HUDEP-2 (cell line): Measurements from ENCODE around the gene TLCD5.

Source experiments
- DNase-seq, 76 experiments: peaks; one replicate each; lab custom pipeline; 2025; ENCODE audit not compliant: unreplicated experiment in 76 of 76; lab: John Stamatoyannopoulos, UW

Gene TLCD5

DNA sequence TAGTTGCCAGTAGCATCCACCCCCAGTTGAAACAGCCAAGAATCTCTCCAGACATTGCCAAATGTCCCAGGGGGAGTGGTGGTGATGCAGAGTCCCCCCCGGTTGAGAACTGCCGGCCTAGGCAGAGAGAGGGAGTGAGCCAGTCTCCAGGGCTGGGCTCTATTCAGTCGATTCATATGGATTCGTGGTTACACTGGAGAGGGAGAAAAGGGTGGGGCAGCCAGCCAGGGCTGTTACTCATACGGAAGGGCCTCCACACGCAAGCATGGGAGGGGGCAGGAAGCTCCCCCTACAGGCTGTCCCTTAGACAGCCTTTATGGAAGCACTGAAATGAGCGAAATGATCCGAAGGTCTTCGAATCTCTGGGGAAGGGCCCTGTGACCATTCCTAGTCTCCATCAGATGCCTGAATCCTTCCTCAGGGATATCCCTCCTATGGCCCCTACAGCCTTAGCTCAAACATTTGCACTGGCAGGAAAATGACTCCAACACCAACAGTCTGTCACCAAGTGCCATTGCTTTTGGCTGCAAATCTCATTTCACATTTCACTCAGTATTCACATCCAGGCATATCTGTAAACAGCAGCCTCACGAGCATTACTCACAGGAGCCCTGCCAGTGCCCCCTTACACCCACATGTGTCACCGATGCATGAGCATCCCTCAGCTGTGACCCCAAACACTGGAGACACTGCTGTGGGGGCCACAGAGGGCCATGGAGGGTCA, 18.4 kb upstream of the TLCD5 start:
- DNase-seq, result no peak

DNA sequence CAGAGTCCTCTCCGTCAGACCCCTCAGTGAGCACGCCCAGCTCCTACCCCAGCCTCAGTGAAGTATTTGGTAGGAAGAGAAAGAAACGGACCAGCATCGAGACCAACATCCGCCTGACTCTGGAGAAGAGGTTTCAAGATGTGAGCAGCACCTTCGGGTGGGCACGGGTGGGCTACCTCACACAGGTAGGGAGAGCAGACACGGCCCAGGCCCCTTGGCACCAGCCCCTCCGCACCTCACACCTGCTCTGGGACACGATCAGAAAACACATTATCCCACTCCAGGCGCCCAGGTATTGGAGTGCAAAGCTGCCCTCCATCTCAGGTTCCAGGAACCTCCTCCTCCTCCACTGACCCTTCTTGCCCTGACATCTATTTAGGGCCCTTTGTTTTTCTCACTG, 17.6 kb upstream of the TLCD5 start:
- no peak for DNase-seq

- DNase-seq, result no peak
These were observed 17.0 kb upstream of the TLCD5 start for GRCh38 chr11:120308081-120308480.

- no peak for DNase-seq
These were observed 14.2 kb upstream of the TLCD5 start for GRCh38 chr11:120310870-120311269.

DNA sequence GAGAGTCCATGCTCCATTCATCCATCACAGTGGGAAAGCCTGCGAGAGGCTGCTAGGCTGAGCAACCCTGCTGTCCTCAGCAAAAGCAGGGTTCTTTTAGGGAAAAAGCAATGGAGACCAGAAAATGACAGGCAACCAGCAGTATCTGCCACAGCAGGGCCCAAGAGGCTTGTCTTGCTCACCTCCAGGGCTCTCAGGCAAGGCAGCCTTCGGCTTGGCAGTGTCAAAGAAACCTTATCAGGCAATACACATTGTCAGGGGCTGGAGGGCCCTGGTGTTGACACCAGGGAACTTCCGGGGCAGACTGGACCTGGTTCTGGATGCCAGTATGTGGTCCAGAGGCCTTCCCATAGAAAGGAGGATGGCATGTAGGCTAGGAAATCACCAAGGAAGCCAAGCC, 10.2 kb upstream of the TLCD5 start:
- DNase-seq, result peak in 10 of 76 experiments; percentile 5 to 38 (median 22)

- DNase-seq, result no peak
These were observed 8.0 kb upstream of the TLCD5 start for GRCh38 chr11:120316880-120317688.

- DNase-seq, result no peak
These were observed 7.2 kb upstream of the TLCD5 start for GRCh38 chr11:120317689-120318480.

- no peak for DNase-seq
These were observed 6.2 kb upstream of the TLCD5 start for GRCh38 chr11:120318906-120319305.

GRCh38 chr11:120326228-120326627, 1.1 kb downstream of the TLCD5 start:
- no peak for DNase-seq

DNA sequence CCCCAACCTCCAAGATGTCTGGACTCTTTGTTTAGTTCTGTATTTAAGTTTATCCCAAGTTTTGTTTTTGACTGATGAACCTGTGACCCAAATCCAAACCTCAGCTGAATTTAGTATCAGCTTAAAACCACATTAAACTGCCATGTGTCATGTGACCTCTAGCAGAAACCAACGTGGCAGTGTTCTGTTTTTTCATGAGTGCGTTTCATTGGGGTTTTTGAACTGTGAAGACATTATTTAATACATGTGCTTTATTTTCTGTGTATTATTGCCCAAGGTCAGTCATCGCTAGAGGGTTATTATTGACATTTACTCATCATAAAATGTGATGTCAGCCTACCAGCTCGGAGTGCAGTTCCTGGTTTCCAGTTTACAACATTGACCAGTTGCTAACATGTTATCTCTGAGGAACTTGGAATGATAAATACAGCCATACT, 1.8 kb downstream of the TLCD5 start:
- DNase-seq, result no peak

GRCh38 chr11:120327311-120327710, 2.2 kb downstream of the TLCD5 start:
- no peak for DNase-seq

- no peak for DNase-seq
These were observed 4.5 kb downstream of the TLCD5 start for GRCh38 chr11:120329556-120329955.

- no peak for DNase-seq
These were observed 4.9 kb downstream of the TLCD5 start for GRCh38 chr11:120330045-120330444.

GRCh38 chr11:120331301-120331996, 6.3 kb downstream of the TLCD5 start:
- no peak for DNase-seq

DNA sequence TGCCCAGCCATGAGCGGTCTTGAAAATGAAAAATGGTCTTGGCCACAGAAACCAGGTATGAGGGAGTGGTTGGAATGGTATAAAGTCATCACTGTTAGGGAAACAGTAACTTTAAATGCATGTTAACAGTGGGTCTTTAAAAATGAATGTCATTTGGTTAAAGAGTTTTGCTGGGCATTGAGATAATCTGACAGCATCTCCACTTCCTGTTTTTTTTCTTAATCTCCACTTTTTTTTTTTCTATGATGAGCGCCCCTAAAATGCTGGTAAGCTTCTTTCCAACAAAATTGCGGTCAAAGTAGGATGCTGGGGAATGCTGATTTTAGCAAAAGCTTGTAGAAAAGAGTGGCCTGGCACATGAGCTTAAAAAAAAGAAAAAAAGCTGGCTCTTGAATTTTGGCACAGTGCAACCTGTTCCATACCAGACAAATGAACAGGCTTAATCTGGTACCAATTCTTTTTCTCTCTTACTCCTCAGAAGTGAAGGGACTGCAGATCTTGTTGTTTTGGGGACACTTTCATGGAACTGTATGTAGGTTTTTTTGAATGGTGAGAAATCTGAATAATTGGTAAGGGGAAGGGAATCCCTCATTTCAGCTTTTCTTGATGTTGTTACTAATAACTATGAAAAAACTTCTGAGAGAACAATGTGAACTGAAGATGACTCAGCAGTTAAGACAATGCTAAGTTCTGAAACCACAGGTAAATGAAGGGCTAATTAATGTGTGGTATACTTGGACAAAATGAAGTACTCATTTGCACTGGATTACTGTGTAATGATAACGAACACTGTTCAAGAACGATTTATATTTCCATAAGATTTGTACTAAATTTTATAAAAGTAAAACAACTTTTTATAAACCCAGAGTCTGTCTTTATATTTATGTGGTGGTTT, 8.0 kb downstream of the TLCD5 start:
- no peak for DNase-seq

- no peak for DNase-seq
These were observed 8.7 kb downstream of the TLCD5 start for GRCh38 chr11:120333801-120334200.

GRCh38 chr11:120334332-120334731, 9.2 kb downstream of the TLCD5 start:
- no peak for DNase-seq

DNA sequence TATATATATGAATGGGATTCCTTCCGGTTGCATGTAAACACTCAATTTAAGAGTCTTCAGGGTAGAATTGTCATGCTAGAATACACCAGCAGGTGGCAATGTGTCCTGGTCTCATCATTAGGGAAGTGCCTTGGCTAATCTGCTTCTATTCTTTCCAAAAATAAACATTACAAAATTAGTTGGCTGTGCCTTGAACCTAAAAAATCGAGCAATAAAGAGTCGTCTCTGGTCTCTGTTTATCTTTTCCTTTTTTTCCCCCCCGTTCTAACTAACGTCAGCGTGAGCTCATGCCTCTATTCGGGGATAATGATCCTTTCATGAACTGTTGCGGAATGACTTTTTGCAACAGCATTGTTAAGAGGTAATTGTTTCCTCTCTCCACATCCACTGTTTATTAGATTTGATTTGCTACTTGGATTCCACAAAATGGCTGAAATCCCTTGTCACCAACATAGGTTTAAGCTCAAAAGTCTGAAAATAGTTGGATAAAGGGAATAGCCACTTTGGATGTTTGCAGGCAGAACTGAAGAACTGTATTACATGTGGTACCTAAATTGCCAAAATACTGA, 9.9 kb downstream of the TLCD5 start:
- peak in 51 of 76 experiments; percentile 8 to 80 (median 49) for DNase-seq

GRCh38 chr11:120335556-120335907, 10.4 kb downstream of the TLCD5 start:
- DNase-seq, result peak in 6 of 76 experiments; percentile 39 to 60 (median 52)
